Activated CD4-positive, CD25-positive, alpha-beta regulatory T cell treated with anti-CD3 and anti-CD28 coated beads, Interleukin-2, amount 50 U/mL, for 24 hours (primary cell): ENCODE results near the gene DPM2.

Source experiments
- ATAC-seq, 2 donors: fragments of 150-1000 bp; cut with Tn5 transposase; one replicate each; pipeline ENCODE4 v1.10.0; 2021; ENCODE audit warnings: mild to moderate bottlenecking in 1 of 2, moderate library complexity in 1 of 2

Gene DPM2

DNA sequence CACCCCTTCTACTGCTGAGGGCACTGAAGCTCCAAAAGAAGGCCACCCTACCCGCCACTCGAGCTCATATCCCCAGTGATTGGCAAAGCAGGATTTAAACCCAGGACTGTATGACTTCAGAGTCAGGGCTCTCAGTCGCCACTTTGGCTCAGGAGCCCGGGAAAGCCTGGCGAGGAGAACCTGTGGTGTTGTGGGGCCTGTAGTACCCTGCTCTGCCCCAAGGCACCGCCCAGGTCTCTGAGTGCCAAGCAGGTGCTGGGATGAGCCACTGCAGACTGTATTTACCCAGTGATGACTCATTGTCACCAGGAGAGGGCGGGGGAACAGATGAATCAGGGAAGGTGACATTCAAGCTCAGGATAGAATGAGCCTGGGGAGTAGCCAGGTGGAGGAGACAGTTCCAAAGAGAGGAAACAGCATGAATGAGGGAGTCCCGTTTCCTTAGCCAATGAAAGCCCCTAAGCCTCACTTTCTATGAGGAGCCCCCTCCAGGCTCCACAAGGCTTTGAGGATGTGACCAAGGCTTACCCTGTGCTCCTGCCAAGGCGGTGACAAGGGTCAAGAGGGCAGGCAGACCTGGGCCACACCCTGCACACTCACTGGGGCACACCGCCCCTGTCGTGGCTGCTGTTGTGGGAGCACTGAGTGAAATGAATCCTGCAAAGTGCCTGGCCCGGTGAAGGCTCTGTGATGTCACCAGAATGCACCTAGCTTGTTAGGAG, 17.8 kb upstream of the DPM2 start:
- ATAC-seq, result peak; percentile 95 to 97

DNA sequence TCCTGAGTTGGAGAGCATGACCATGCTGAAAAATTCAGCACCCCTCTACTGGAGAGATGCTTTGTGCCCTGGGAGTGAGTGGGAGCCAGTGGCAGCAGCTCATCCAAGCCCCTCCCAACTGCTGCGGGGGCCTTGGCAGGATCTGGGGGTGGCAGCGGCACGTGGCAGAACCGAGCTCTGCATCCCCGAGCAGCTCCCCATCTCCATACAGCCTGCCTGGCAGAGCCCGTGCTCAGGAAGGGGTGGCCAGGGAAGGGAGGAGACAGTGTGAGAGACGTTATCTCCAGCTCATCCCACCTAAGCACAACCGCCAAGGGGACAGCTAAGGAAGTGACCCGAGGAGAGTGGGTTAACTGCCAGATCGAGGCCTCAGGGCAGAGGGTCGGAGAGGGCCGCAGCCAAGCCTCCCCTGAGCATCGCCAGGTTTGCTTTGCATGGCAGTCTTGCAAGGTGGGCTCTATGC, 17.2 kb upstream of the DPM2 start:
- ATAC-seq, result no peak

DNA sequence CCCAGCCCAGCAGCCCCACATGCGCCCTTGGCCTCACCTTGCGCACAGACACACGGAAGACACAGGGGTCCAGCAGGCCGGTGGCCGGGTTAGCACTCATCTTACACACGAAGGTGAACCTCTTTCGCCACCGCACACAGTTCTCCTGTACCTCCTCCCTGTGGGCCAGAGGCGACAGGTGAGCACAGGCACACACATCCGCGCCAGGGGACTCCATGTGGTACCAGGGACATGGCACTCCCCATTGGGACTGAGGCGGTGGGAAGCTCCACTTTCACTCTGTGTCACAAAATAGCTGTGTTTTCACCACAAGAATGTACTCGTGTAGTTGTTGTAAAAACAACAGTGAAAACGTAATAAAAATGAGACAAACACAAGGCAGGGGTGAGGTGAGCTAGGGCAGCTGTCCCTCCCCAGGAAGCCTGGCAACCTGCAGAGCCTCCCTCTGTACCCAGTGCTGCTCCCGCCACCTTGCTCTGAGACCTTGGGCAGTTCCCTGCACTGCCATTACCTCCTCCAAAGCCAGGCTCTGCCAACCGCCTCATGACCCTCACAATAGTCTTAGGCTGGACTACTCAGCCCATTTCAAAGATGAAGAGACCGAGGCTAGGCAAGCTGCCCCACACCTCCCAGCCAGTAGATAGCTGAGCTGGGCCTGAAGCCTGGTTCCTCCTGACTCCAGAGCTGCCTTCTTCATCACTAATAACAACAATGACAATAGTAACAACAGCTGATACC, 16.3 kb upstream of the DPM2 start:
- no peak for ATAC-seq

DNA sequence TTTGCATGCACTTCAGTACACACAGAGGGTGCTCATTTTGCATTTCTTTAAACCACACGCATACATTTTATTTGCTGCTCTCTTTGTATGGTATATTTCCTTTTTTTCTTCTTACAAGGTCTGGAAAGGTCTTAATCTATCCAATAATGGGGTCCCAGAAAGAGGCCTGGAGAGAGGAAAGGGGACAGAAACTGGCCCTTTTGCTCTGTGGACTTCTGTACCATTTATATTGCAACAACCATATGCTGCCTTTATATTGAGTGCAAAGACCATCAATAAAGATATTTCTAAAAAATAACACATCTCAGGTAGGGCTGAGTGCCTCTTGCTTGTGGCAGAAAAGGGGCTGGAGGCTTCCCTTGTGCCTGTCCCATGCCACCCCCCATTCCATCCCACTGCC, 15.5 kb upstream of the DPM2 start:
- ATAC-seq, result no peak

DNA sequence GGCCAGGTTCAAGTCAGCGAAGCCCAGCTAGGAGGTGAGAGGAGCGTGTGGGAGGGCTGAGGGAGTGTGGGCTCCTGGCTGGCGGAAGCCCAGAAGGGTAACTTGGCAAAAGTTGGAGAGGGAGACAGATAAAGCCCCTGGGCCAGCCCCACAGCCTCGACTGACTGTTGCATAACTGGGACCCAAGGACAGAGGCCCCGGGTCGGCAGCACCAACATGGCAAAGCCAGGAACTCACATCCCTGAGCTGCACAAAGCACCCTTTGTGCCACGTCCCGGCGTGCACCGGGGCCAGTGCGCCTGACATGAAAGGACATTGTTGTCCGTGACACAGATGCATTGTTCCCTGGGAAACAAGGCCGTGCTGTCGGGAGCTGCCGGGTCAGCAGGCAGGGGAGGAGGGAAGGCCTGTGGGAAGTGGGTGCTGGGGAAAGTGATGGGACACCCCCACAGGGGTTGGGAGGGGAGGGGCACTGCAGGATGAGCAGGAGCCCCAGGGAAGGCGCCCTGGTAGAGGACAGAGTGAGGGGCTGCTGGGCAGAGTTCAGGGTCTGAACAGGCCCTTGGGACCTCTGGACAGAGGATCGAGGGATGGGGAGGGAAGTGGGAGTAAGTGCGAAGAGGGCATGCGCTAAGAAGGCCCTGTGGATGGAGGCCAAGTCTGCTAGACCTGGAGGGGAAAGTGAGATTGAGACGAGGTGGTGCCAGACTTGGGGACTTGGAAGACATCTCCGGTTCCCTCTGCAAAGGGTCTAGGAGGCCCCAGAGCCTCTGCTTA, 13.0 kb upstream of the DPM2 start:
- ATAC-seq, result no peak

DNA sequence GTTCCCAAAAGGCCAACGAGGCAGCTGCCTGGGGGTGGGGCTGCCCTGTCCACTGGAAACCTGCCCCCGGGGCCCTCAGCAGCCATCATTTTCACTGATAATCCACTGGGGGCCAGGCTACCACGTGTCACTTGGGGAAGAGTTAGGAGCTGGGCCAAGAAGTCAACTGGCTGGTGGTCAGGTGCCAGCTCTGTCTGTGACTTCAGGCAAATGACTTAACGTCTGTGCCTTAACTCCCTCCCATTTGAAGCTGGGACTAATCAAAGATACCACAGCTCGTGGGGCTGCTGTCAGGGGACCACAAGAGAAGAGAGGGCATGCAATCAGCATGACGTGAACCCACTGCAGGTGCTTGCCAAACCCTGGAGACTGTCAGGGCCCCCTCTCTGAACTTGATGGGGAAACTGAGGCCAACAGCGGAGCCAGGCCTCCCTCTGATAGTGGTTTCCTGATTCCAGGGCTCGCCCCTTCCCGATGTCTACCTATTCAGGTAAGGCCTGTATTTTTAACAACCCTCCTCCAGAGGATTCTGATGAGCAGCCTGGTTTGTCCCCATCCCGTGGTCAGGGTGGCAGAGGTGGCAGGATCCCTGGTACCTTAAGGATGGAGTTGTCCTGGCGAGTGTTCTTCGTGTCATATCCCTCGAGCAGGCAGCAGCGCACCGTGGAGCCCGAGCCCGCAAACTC, 12.3 kb upstream of the DPM2 start:
- ATAC-seq, result no peak

DNA sequence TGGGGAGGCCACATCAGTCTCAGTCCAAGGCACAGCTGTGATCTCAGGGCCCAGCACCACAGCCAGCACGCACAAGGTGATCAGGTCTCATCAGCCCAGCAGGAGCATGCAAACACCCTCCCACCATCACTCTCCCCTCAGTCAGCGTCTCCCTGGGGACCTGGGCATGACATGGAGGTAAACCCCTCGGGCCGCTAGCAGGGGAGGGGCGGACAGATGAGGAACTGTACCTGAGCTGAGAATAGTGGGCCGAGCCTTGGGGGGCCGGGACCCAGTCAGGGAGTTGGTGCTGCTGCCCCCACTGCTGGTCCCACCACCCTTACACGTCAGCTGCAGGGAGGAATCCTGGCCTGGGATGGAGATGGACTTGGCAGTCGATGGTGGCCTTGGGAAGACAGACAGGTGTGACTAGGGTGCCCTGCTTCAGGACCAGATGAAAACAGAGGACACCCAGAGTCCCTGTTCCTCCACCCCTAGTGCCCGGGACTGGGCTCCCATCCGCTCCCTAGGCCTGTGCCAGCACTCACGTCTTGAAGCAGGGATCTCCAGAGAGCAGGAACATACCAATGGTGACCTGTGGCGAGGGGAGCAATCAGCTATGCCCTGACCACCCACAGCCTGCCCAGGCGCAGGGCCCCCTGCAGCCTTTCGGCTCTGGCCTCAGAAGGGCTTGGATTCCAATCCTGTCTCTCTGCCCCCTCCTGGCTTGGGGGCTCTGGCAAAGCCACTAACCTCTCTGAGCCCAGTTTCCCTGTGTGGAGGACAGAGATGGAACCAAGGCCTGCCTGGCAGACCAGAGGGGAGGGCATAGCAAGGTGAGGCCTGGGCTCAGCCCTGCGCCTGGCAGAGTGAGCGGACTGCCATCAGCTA, 10.4 kb upstream of the DPM2 start:
- ATAC-seq, result no peak

DNA sequence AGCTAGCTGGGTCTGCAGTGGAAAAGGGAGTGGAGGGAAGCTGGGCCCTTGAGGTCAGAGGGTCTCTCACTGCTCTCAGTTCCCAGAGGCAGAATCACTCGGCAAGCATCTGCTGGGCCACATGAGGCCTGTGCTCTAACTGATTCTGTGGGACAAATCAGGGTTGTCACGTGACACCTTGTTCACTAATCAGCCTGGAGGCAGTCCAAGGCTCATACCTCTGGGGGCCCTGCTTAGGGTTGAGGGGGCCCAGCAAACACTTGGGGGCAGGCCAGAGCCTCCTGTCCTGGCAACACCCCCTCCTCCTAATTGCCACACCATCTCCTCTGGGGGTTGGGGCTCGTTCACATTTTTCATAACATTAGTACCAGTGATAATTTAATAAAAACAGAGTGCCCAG, 9.1 kb upstream of the DPM2 start:
- no peak for ATAC-seq

DNA sequence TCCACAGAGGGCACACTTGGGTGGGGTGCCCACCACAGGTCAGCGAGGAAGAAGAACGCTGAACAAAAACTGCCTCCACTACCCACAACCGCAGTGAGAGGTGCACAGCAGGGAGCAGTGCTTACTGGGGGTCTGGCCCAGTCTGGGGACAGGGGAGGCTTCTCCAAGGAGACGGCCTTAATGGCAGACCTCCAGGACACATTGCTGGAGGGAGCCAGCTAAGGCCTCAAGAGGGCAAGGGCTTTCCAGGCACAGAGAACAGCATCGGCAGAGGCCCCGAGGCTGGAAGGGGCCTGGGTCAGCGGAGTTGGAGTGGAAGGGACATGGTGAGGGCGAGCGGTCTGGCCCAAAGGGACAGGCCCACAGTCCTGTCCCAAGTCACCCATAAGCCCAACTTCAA, 8.3 kb upstream of the DPM2 start:
- no peak for ATAC-seq

DNA sequence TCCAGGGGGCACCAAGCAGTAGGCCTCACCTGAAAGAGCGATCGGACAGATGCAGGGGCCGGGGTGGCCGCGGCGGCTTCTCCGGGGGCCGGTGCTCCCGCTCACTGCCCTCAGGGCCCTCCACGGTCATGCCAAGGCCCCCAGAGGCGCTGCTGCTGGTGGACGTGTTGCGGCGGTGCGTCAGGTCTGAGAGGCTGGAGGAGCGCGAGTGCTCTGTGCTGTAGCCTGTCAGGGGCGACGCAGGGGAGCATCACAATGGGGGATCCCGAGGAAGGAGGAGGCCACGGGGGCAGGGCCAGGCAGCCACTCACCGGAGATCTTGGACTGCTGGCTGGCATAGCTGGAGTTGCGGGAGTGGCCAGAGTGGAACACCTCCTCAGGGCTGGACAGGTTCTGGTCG, 7.7 kb upstream of the DPM2 start:
- ATAC-seq, result no peak

DNA sequence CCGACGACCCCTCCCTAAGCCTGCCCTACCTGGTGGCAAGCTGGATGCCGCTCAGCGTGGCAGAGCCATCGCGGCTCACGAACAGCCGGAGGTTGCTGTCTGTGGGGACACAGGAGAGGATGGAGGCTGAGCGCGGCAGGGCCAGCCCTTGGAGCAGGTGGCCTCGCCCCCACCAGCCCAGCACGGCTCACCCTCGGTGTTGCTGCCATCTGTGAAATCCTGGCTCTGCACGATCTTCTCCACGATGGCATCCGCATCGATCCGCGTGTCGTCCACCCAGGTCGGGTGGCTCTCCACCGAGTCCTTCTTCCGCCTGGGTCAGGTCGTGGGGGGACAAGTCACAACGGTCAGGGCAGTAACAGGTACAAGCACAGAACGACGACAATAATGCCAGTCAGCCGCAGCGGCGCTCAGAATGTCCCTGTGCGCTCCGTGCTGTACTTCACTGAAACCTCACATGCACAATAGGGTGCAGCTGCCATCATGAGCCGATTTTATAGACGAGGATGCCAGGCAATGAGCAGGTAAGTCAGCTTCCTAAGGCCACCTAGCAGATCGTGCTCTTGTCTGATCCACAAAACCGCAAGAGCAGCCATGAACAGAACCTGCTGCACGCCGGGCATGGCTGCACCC, 7.0 kb upstream of the DPM2 start:
- ATAC-seq, result no peak

DNA sequence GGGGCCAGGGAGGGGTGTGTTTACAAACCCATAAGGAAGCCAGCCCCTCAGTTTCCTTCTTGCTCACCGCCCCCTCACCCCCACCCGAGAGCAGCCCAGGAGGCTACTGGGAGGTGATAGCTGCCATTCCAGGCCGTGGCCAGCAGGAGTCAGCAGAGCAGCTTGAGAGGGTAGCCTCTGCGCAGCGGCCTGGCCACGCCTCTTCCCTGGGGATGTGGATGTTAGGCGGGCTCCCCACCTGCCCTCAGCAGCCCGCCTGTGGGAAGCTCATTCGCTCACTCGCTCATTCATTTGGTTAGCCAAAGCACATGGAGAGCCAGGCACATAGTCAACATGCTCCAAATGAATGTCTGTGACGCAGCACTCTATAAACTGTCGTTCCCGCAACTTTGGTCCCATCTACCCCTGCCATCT, 6.1 kb upstream of the DPM2 start:
- ATAC-seq, result peak; percentile 84 to 86

DNA sequence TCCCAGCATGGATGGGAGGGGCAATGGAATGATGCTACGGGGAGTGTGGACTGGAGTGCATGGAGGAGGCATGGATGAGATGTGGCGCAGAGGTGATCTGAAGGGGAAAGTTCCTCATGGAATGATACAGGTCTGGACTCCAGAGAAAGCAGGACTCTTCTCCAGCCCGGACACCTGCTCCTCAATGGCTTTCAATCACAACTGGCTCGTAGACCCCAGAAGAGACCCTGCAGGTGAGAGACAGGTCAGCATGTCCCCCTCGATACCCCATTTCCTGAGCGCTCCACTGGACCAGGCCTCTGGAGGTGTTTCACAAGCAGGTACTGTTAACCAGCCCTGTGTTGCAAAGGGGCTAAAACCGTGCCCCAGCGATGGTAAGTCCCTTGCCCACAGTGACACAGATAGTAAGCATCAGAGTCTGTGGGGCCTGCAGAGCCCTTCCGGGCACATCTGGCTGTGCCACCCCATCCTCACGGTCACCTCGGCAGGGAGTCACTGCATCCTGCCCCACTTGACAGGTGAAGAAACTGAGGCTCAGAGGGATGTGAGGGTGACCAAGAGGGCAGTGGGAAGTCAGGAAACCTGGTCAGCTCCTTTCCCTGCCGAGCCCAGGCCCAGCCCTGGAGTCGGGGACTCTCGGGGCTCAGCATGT, 5.5 kb upstream of the DPM2 start:
- ATAC-seq, result no peak

DNA sequence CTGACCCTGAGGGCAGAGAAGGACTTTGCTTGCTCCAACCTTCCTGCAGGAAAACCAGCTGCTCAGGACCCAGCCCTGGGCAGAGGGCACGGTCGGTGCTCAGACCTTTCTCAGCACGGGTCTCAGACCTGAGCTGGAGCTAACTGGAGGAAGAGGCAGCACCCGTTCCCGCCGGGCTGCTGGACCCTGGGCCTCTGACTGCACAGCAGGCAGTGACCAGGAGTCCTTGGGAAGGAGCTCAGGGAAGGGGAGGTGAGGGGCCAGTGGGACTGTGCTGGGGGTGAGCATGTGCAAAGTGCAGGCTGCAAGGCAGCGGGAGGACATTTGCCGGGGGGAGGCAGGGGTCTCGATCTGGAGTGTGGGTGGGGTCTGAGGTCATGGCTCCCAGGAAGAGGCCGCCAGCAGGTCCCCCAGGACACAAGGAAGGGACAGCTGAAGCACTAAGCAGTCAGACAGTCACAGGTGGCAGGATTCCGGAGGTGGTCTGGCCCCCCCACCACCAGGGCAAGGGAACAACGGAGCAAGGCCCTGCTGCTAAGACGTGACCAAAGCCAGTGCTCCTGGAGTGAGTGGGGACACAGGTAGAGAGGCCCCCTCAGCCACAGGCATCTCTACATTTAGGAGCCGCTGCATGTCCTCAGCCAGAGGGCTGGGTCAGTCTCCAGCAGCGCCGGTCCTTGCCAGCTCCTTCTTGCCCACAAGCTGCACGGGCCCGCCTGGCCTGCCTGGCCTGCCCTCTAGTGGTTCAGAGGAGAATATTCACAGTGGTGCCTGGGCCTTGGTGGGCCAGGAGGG, 4.8 kb upstream of the DPM2 start:
- peak in 1 of 2 donors; percentile 55 for ATAC-seq

DNA sequence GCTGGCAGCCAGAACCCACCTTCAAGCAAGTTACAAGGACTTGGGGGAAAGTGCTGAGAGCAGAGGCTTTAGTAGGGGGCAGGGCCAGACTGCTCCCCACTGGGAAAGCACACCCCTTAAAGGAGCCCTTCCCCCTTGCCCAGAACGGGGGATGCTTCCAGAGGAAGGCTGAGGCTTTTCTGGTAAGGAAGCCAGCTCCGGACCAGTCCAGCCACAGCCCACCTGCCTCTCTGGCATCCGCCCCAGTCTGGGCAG, 4.2 kb upstream of the DPM2 start:
- ATAC-seq, result no peak

DNA sequence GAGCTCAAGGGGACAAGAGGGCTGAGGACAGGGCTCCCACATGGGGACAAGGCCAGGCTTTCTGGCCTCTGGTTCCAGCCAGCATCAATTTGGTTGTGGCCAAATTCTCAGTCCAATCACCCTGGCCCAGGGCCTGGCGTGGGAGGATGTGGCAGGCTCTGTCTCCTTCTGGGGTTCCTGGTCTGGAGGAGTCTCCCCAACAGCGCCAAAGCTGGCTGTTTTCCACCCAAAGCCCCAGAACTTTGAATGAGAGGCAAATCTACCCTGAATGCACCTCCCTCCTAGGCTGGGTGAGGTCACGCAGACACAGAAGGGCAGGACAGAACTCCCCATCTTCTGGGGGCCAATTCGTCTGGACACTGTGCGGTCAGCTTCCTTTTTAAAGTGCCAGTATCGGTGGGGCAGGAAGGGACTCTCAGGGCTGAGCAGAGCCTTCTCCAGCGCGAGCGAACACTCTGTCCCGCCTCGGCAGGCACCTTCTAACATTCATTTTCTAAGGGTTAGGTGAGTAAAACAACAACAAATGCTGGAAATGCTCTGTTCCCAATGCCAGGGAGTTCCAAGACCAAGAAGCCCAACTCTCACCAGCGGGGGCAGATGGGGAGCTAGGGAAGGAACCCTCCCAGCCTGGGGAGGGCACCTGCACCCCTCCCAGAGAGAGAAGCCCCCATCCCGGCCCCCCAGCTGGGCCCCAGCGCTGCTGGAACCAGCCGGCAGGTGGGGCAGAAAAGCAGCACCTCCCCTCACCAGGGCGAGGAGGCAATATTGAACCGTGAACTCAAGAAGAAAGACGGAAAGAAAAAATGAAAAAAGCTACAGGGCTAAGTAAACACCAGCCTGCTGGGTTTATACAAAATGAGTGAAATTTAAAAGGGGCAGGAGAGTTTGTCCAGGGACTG, 3.7 kb upstream of the DPM2 start:
- ATAC-seq, result no peak

DNA sequence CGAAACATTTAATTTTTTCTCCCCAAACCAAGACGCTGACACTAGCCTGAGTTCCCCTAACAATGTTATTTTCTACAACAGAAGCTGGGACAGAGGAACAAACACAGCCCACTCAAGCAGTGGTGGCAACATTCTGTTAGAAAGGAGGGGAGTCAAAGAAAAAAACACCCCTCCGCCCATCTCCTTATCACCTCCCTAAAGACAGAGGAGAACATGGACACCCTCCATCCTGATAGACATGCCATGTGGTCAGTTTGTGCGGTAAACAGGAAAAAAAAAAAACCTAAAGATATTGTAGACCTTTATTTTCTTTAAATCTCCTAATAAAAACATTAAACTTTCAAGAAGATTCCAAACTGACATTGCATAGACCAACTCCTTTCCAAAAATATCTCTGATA, 2.9 kb upstream of the DPM2 start:
- no peak for ATAC-seq

DNA sequence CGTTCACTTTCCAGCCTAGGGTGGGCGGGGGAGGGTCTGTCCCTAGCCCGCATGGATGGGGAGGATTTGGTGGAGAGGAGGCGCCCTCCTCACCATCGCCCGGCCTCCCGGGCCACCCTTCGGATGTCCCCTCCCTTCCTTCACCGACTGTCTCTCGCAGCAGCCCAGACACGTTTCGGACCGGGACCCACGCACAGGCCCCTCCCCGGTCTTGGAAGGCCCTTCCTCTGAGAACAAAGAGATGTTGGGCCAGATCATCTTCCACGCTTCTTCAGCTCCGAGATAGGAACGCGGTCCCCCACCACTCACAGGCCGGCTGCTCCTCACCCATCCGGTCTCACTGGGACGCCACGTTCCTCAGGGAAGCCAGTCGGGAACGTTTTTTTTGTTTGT, 640 bp upstream of the DPM2 start:
- ATAC-seq, result no peak

DNA sequence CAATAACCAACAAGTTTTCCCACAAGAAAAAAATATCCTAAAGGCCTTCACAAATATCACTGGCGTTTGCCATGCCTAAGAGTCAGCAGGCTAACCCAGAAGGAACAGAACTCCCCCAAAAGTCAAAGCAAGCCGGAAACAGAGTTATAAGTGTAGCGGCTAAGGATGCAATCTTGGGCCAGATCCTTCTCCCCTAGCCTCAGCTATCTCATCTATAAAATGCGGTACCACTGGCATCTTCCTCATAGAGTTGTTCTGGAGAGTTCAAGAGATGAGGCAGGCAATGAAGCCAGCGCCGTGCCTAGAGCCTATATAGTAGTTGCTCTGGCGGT, 632 bp downstream of the DPM2 start:
- no peak for ATAC-seq
